NCI-H774 (cell line): ENCODE results near the gene DGKZ.
"Not testable (repeated sequence)": the region's sequence is repeated elsewhere in the genome, so short reads cannot be mapped to it uniquely, and the experiment has no call there.

Experiments
- DNase-seq: peaks from one replicate; lab custom pipeline; 2025; lab: John Stamatoyannopoulos, UW

Gene DGKZ

GRCh38 chr11:46367244-46367915 is 20.1 kb downstream of the DGKZ start:
- no peak for DNase-seq

GRCh38 chr11:46367916-46368267 is 20.6 kb downstream of the DGKZ start:
- no peak for DNase-seq

GRCh38 chr11:46369458-46370152 is 22.3 kb downstream of the DGKZ start:
- DNase-seq, result no peak

GRCh38 chr11:46370253-46370652 is 23.0 kb downstream of the DGKZ start:
- DNase-seq, result no peak

GRCh38 chr11:46371262-46371661 is 24.0 kb downstream of the DGKZ start:
- not testable (repeated sequence) for DNase-seq

GRCh38 chr11:46372086-46372485 is 24.8 kb downstream of the DGKZ start:
- no peak for DNase-seq

GRCh38 chr11:46372501-46372900 is 25.2 kb downstream of the DGKZ start:
- DNase-seq, result not testable (repeated sequence)

- DNase-seq, result no peak
These were observed 26.8 kb downstream of the DGKZ start for GRCh38 chr11:46373787-46374740.

- no peak for DNase-seq
These were observed 27.6 kb downstream of the DGKZ start for GRCh38 chr11:46374815-46375214.

- DNase-seq, result no peak
These were observed 28.3 kb downstream of the DGKZ start for GRCh38 chr11:46375392-46376101.

- DNase-seq, result no peak
These were observed 29.2 kb downstream of the DGKZ start for GRCh38 chr11:46376258-46377050.

GRCh38 chr11:46377290-46377689 is 30.0 kb downstream of the DGKZ start:
- no peak for DNase-seq

- DNase-seq, result no peak
These were observed 30.6 kb downstream of the DGKZ start for GRCh38 chr11:46377831-46378230.

- no peak for DNase-seq
These were observed 31.0 kb downstream of the DGKZ start for GRCh38 chr11:46378296-46378695.

GRCh38 chr11:46378811-46379481 is 31.7 kb downstream of the DGKZ start:
- DNase-seq, result no peak

GRCh38 chr11:46379482-46380293 is 32.4 kb downstream of the DGKZ start:
- not testable (repeated sequence) for DNase-seq

GRCh38 chr11:46380340-46381047 is 33.2 kb downstream of the DGKZ start:
- peak; percentile 48 for DNase-seq

- peak; percentile 53 for DNase-seq
These were observed 34.0 kb downstream of the DGKZ start, which contains the start of gene MDK for GRCh38 chr11:46381048-46381818. TSS of gene MDK (plus strand) at chr11:46381669. CDS start at chr11:46382058, 389 bp downstream.
